H1 (cell line): ENCODE results near the gene RIMBP2. TPM values are rescaled to one million over a fixed set of nuclear protein-coding genes. Genes with fewer than 3 reads are reported as not detected.

Experiments used
- polyA plus RNA-seq, 7 experiments: library from polyadenylated mRNA; depleted of rRNA in 3 of 7; stranded (reverse) in 5 of 7; unstranded in 2 of 7; fragments of >200 nt in 5 of 7; fragments of 200-250 nt in 2 of 7; gene quantifications; 1 replicate in 5 of 7; 2 replicates in 1 of 7; 4 replicates in 1 of 7; pipeline versions ENCODE4 v1.2.1 to v1.2.3, GENCODE V29; 2011 to 2013; ENCODE audit warnings: missing spikeins in 2 of 7, mixed read lengths in 2 of 7
- total RNA-seq: library from RNA; stranded (reverse); fragmentation: NEBNext Ultra II Directional; extraction: Animal tissue kit (Norgen Biotek cat#: 25700); gene quantifications from 2 replicates; pipeline ENCODE4 v1.2.1, GENCODE V29; 2021
- TF ChIP-seq, protein P1 (sequence below): fragments of 300-600 bp; sonication (generic); IDR thresholded peaks from 2 replicates; pipeline ENCODE4 v1.7.1; 2012; ENCODE audit warnings: low read length, moderate library complexity, mild to moderate bottlenecking, inconsistent platforms; ENCODE audit not compliant: insufficient replicate concordance

Gene RIMBP2
- total and polyA plus RNA-seq, 2 of the 8 experiments (the other 6 are each of a cell fraction or from before 2014, with no cell fraction given): 0.18 to 0.65 TPM

GRCh38 chr12:130707571-130707891 lies 8.6 kb downstream of the RIMBP2 start (continued):
- TF ChIP-seq, protein P1, sequence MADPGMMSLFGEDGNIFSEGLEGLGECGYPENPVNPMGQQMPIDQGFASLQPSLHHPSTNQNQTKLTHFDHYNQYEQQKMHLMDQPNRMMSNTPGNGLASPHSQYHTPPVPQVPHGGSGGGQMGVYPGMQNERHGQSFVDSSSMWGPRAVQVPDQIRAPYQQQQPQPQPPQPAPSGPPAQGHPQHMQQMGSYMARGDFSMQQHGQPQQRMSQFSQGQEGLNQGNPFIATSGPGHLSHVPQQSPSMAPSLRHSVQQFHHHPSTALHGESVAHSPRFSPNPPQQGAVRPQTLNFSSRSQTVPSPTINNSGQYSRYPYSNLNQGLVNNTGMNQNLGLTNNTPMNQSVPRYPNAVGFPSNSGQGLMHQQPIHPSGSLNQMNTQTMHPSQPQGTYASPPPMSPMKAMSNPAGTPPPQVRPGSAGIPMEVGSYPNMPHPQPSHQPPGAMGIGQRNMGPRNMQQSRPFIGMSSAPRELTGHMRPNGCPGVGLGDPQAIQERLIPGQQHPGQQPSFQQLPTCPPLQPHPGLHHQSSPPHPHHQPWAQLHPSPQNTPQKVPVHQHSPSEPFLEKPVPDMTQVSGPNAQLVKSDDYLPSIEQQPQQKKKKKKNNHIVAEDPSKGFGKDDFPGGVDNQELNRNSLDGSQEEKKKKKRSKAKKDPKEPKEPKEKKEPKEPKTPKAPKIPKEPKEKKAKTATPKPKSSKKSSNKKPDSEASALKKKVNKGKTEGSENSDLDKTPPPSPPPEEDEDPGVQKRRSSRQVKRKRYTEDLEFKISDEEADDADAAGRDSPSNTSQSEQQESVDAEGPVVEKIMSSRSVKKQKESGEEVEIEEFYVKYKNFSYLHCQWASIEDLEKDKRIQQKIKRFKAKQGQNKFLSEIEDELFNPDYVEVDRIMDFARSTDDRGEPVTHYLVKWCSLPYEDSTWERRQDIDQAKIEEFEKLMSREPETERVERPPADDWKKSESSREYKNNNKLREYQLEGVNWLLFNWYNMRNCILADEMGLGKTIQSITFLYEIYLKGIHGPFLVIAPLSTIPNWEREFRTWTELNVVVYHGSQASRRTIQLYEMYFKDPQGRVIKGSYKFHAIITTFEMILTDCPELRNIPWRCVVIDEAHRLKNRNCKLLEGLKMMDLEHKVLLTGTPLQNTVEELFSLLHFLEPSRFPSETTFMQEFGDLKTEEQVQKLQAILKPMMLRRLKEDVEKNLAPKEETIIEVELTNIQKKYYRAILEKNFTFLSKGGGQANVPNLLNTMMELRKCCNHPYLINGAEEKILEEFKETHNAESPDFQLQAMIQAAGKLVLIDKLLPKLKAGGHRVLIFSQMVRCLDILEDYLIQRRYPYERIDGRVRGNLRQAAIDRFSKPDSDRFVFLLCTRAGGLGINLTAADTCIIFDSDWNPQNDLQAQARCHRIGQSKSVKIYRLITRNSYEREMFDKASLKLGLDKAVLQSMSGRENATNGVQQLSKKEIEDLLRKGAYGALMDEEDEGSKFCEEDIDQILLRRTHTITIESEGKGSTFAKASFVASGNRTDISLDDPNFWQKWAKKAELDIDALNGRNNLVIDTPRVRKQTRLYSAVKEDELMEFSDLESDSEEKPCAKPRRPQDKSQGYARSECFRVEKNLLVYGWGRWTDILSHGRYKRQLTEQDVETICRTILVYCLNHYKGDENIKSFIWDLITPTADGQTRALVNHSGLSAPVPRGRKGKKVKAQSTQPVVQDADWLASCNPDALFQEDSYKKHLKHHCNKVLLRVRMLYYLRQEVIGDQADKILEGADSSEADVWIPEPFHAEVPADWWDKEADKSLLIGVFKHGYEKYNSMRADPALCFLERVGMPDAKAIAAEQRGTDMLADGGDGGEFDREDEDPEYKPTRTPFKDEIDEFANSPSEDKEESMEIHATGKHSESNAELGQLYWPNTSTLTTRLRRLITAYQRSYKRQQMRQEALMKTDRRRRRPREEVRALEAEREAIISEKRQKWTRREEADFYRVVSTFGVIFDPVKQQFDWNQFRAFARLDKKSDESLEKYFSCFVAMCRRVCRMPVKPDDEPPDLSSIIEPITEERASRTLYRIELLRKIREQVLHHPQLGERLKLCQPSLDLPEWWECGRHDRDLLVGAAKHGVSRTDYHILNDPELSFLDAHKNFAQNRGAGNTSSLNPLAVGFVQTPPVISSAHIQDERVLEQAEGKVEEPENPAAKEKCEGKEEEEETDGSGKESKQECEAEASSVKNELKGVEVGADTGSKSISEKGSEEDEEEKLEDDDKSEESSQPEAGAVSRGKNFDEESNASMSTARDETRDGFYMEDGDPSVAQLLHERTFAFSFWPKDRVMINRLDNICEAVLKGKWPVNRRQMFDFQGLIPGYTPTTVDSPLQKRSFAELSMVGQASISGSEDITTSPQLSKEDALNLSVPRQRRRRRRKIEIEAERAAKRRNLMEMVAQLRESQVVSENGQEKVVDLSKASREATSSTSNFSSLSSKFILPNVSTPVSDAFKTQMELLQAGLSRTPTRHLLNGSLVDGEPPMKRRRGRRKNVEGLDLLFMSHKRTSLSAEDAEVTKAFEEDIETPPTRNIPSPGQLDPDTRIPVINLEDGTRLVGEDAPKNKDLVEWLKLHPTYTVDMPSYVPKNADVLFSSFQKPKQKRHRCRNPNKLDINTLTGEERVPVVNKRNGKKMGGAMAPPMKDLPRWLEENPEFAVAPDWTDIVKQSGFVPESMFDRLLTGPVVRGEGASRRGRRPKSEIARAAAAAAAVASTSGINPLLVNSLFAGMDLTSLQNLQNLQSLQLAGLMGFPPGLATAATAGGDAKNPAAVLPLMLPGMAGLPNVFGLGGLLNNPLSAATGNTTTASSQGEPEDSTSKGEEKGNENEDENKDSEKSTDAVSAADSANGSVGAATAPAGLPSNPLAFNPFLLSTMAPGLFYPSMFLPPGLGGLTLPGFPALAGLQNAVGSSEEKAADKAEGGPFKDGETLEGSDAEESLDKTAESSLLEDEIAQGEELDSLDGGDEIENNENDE: no peak
- TF ChIP-seq, all 59 proteins: peak for 0
